GM19035 (cell line): ENCODE results near the gene CCDC167.

Experiments
- ATAC-seq: cut with Tn5 transposase; IDR thresholded peaks from one replicate; pipeline ENCODE4 v1.9.1; 2021; ENCODE audit not compliant: unreplicated experiment

CCDC167 gene

DNA sequence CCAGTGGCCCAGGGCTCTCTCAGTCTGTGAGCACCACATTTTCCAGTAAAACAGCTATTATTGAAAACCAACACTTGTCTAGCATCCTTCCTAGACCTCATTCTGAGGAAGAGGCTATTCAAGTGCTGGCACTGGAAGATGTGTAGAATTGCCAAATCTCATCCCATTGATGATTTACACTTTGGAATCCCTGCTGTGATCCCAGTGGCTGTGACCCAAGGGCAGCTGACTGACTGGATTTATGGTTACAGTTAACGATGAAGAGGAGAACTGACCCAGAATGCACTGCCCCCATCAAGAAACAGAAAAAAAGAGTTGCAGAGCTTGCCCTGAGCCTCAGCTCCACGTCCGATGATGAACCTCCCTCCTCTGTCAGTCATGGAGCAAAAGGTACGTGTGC lies 64.3 kb downstream of the CCDC167 start:
- no peak for ATAC-seq

DNA sequence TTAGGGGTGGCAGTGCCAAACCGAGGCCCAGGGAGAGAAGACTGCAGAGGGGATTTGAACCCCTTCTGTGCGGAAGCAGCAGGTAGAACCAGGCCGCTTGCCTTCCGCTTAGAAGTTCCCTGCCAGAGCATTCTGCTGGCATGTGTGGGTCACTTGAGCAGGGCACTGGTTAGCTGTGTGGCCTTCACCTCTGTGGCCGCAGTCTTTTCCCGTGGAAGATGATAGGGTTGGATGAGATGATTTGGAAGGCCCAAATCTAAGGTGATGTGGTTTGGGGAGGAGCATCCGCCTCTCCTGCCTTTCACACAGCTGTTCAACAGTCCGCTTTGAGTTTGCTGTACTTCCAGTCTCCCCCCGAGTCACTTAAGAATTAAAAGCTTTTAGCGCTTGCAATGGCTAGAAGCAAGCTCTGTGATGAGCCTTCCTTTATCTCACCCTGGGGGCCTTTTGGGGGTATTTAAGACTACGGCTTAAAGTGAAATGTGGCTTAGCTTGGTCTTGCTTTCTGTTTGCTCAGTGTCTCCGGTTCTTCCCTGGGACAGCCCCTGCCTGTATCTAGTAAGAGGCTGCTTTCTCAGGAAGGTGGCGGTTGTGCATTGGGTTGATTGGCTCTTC lies 65.9 kb downstream of the CCDC167 start:
- peak; percentile 22 for ATAC-seq
